Measurements from ENCODE around the gene DTNA. TPM values are rescaled to one million over a fixed set of nuclear protein-coding genes. Genes with fewer than 3 reads are reported as not detected.

The DTNA gene
- total RNA-seq, 1 donor from 2014 or later: 1.6 TPM

DNA sequence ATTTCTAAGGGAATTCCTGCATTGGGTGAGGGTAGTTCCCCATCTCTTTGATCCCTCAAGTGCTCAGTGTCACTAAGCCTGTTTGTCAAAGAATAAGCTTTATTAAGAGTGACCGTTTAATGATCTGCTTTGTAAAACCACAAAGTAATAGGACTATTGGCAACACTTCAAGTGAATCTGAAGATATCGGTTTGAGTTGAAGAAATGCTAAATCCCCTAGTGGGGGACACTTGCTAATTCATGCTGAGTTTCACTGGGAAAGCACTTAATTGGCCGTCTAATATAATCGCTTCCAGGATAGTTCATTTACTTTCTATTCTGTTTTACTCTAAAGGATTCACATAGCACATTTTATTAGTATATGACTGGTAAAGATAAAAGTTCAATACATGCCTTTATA, 54.4 kb downstream of the DTNA start:
- no peak for DNase-seq (ENCODE audit: low read depth)

DNA sequence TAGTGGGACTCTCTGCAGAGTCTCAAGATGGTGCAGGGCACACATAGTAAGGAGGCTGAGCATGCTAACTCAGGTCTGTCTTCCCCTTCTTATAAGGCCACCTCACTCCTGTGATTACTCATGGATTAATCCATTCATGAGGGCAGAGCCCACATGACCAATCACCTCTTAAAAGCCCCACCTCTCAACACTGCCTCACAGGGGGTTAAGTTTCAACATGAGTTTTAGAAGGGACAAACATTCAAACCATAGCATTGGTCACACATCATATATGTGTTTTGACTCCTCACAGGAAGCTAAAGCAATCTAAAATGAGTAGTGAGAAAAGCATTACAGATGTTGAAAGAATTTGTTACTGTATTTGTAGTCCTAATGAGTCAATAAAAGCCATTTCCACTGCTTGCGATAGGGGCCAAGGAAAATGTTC, 57.5 kb downstream of the DTNA start:
- DNase-seq (ENCODE audit: low read depth) (peak; percentile 100), FAIRE-seq (peak; percentile 93)
- no peak overlapping the region for H3K4me3 ChIP-seq (ENCODE audit: low read depth, low read length)
- TF ChIP-seq, protein P1, sequence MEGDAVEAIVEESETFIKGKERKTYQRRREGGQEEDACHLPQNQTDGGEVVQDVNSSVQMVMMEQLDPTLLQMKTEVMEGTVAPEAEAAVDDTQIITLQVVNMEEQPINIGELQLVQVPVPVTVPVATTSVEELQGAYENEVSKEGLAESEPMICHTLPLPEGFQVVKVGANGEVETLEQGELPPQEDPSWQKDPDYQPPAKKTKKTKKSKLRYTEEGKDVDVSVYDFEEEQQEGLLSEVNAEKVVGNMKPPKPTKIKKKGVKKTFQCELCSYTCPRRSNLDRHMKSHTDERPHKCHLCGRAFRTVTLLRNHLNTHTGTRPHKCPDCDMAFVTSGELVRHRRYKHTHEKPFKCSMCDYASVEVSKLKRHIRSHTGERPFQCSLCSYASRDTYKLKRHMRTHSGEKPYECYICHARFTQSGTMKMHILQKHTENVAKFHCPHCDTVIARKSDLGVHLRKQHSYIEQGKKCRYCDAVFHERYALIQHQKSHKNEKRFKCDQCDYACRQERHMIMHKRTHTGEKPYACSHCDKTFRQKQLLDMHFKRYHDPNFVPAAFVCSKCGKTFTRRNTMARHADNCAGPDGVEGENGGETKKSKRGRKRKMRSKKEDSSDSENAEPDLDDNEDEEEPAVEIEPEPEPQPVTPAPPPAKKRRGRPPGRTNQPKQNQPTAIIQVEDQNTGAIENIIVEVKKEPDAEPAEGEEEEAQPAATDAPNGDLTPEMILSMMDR (IDR thresholded peaks at IDR 0.05; ENCODE audit: insufficient read depth, low read length, severe bottlenecking): no peak
- H3K27me3 ChIP-seq (ENCODE audit: control insufficient read depth, insufficient read depth, low read length): no peaks in the 10 kb centered on the region
- H3K36me3 ChIP-seq (ENCODE audit: control insufficient read depth, insufficient read depth, low read length): no peaks in the 10 kb centered on the region

More for the DNA sequence above, 54.4 kb downstream of the DTNA start:
- H3K36me3 ChIP-seq (ENCODE audit: control insufficient read depth, insufficient read depth, low read length): no peaks in the 10 kb centered on the region
- TF ChIP-seq, protein P1 (IDR thresholded peaks at IDR 0.05; ENCODE audit: insufficient read depth, low read length, severe bottlenecking): no peak
- no peak overlapping the region for H3K4me3 ChIP-seq (ENCODE audit: low read depth, low read length)
- no peak for FAIRE-seq
- H3K27me3 ChIP-seq (ENCODE audit: control insufficient read depth, insufficient read depth, low read length): no peaks in the 10 kb centered on the region

DNA sequence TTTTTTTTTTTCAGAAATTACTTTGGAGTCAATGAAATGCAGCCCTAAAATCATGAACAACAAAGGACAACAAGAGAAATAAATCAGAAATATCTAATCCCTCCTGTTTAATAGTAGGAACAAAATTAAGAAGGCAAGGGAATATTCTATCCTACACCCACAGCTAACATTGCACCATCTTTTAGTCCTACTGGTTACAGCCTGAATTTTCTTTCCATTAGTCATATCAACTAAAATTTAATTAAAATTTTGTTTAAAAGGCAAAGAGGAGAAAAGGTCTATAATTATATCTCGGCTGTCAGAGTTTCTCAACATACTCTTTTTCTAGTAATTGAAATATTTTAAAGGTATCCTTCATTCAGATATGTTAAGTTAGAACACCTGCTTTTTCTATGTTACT, 61.9 kb downstream of the DTNA start:
- no peaks in the 10 kb centered on the region for H3K36me3 ChIP-seq (ENCODE audit: control insufficient read depth, insufficient read depth, low read length)
- no peak overlapping the region for H3K4me3 ChIP-seq (ENCODE audit: low read depth, low read length)
- H3K27me3 ChIP-seq (ENCODE audit: control insufficient read depth, insufficient read depth, low read length): no peaks in the 10 kb centered on the region
- FAIRE-seq (no peak), DNase-seq (ENCODE audit: low read depth) (no peak)
- TF ChIP-seq, protein P1 (IDR thresholded peaks at IDR 0.05; ENCODE audit: insufficient read depth, low read length, severe bottlenecking): no peak

DNA sequence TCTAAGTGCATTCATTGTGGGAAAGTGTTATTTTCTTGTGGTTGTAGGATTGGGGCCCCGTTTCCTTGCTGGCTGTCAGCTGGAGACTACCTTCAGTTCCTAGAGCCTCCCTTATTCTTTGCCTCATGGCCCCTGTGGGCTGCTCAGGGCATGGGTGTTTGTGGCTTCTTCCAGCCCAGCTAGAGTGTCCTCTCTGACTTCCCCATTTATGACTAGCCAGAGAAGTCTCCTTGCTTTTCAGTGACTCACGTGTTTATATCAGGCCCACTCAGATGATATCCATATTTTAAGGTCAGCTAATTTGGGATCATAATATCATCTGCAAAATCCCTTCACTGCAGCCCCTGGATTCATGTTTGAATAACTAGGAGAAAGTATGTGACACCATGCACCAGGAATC, 62.8 kb downstream of the DTNA start:
- Histone ChIP-seq H3K27me3 (ENCODE audit: control insufficient read depth, insufficient read depth, low read length) (no peaks in the 10 kb centered on the region), H3K36me3 (ENCODE audit: control insufficient read depth, insufficient read depth, low read length) (no peaks in the 10 kb centered on the region), H3K4me3 (ENCODE audit: low read depth, low read length) (no peak overlapping the region)
- DNase-seq (ENCODE audit: low read depth) (peak; percentile 26), FAIRE-seq (no peak)
- TF ChIP-seq, protein P1 (IDR thresholded peaks at IDR 0.05; ENCODE audit: insufficient read depth, low read length, severe bottlenecking): no peak

DNA sequence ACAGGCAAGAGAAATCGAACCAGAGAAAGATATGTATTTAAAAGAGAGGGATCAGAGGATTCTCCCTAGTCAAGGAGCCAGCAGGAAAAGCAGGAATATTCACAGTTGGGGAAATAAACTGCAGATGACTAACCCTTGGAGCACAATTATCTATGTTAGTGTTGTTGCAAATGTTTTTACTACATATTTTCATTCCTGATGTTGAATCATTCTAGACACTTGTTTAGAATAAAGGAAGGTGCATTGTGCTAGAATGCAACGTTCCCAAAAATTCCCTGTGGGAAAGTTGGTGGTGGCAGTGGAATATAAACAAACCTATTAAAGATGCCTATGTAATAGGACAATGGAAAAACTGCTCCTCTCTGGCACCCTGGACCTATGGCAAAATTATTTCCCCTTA, 63.3 kb downstream of the DTNA start:
- TF ChIP-seq, protein P1 (IDR thresholded peaks at IDR 0.05; ENCODE audit: insufficient read depth, low read length, severe bottlenecking): no peak
- Histone ChIP-seq H3K4me3 (ENCODE audit: low read depth, low read length) (no peak overlapping the region), H3K27me3 (ENCODE audit: control insufficient read depth, insufficient read depth, low read length) (no peaks in the 10 kb centered on the region), H3K36me3 (ENCODE audit: control insufficient read depth, insufficient read depth, low read length) (no peaks in the 10 kb centered on the region)
- FAIRE-seq: no peak
- DNase-seq (ENCODE audit: low read depth): peak; percentile 28
